GM18519 (cell line): ENCODE results near the gene AIMP1.

Source experiments
- ATAC-seq: cut with Tn5 transposase; IDR thresholded peaks from one replicate; pipeline ENCODE4 v1.9.1; 2021; ENCODE audit warnings: mild to moderate bottlenecking, moderate library complexity; ENCODE audit not compliant: unreplicated experiment, low FRiP score

The AIMP1 gene

DNA sequence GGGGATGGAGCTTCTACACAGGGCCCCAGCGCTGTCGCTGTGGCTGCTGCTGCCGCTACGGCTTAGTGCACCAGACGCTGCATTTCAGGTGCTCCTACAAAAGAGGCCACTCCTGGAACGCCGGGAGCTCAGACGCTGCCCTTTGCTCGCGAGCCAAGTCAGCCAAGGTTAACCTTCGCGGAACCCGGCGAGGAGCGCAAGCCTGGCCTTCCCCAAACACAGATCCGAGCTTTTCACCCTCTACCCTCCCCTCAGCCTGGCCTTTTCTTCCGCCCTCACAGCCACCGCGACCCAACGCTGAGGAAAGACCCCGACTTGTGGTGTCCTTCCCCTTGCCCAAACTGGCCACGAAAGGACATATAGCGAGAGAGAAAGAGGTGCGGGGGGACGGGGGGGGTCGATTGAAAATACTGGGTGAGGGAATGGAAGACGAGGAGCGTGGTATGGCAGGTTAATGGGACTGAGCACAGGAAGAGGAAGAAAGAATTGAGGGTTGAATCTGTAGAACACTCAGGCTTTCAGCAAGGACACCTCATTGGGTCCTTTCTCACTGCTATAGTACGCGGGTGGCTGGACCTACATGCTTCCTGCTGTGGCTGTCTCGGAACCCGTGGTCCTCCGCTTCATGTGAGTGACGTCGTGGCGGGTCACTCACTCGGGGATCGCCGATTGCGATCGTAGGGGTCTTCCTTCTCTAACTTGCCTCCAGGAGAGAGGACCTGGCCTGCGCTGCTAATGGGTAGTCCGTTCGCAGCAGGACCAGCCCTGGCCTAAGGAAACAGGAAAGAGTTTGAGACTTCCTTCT lies at the start of gene AIMP1, which contains the start of gene TBCK:
TSS of gene AIMP1 (plus strand) at position 583 of the 805 bp plus-strand sequence. CDS start 8,460 bp downstream, outside the sequence.
TSS of gene TBCK (minus strand) at position 242 of the 805 bp plus-strand sequence. CDS start 7,249 bp downstream, outside the sequence.
- ATAC-seq: peak; percentile 79

DNA sequence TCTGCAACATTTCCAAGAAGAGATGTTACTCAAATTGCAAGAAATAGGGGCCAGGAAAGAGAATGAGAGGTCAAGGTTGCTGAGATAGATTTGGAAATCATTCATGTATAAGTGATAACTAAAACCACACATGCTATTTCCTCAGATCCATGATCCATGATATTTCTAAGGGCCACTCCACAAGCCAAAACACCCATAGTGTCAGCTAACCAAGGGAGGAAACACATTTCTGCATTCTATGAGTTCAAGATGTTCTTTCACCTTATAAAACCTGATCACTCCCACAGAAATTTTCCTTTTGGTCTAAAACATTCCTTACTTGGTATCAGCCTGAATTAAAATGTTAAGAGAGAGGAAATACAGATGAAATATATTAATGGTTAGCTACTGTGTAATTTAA lies 47.6 kb upstream of the AIMP1 start:
- no peak for ATAC-seq

DNA sequence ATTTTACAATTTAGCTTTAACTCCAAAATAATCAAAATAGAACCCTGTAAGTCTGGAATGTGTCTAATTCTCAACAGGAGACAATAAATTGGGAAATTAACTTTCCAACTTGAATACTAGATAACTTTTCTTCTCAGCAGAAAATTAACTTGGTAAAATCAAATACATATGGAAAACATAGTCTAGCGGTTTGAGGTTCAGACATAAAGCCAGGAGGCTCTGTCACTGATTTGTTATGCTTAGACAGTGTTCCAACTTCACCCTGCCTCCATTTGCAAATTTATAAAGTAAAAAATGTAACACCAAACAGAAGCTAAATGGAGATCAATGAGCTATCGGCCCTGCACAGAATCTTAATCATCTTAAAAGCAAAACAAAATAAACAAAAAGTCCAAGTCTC lies 46.6 kb upstream of the AIMP1 start:
- ATAC-seq: no peak

DNA sequence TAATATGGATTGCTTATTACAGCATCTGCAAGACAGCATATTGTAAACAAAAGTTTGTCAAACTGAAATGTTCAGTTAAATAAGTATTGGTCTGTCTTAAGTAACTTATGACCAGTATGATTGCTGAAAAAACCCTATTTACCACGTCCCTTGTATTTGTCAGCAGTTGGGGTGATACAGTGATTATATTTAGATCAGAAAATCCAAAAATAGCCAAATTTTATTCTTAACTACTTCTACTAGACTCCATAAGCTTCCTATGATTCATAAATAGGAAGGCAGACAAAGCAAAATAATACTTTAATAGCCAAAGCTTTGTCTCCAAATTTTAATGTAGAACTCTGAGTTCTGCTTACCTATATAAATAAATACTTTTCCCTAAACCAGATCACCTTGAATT lies 45.6 kb upstream of the AIMP1 start:
- ATAC-seq: no peak

DNA sequence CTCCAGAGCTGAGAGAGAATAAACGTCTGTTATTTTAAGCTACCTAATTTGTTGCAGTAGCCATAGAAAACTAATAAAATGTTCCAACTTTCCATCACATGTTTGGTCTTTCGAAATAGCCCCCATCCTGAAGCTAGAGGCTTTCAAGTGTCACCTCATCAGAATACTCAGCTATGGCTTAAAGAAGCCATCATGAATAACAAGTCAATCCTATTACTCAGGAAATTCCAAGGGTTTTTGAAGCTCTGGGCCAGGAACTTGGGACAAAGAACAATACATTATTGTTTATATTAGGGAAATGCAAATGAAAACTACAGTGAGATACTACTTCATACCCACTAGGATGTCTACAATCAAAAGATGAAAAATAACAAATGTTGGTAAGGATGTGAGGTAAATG lies 42.5 kb upstream of the AIMP1 start:
- no peak for ATAC-seq

DNA sequence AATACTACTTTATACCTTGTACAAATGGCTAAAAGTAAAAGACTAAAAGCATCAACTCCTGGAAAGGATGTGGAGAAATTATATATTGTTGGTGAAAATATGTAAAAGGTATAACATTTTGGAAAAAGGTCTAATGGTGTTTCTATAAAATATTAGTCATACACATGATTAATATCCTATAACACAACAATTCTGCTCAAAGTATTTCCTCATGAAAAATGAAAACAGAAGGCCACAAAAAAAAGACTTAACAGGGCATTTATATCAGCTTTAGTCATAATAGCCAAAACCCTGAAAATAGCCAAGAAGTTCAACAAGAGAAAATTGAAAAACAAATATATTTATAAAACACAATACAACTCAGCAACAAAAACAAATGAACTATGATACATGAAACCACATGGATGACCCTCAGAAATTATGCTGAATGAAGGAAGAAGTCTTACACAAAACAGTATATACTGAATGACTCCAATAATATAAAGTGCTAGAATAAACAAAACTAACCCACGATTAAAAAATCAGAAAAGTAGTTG lies 39.1 kb upstream of the AIMP1 start:
- ATAC-seq: no peak

DNA sequence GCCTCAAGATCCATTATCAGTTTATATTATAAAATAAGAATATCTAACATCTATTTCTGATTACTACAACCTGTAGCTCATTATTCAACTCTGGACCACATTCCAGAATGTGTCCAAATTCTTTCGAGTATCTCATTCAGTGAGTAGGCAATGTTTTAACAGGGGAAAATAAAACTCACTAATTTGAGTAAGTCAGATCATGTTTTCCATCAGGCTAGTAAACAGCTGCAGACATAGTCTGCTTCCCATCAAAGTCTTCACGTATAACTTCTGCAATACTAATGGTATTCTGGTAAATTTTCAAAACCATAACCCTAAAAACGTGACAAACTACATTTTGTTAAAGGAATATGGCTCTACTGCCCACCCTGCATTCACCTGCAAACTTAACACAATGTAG lies 32.1 kb upstream of the AIMP1 start:
- no peak for ATAC-seq

DNA sequence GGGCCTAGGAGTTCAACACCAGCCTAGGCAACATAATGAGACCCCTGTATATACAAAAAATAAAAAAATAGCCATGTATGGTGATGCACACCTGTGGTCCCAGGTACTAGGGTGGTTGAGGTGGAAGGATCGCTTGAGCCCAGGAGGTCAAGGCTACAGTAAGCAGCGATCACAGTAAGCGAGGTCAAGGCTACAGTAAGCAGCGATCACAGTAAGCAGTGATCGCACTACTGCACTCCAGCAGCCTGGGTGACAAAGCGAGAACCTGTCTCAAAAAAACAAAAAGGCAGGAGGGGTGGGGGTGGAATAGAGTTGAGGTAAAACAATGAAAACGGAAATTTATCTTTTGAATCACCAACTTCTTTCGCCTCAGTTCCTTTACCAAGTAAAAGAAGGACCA lies 29.7 kb upstream of the AIMP1 start:
- no peak for ATAC-seq

DNA sequence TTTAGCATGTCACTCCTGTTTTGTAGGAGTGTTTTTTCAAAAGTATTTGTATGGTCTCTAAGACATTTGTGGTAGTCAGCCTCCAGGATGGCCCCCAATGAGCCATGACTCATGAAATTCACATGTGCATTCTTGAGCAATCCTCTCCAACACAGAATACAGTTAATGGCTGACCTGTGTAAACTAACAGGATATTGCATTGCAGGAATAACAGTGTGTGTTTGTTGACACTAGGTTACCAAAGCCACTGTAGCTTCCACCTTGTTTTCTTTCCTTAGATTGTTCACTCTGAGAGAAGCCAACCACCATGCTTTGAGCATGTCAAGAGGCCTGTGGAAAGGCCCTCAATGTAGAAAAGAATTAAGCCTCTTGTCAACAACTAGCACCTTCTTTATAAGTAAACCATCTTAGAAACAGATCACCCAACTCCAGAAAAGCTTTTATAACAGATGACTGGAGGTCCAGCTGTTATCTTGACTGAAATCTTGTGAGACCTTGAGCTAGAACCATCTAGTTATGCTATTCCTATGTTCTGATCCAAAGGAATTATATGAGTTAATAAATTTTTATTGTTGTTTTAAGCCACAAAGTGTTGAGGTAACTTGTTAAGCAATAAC lies 28.9 kb upstream of the AIMP1 start:
- ATAC-seq: no peak

DNA sequence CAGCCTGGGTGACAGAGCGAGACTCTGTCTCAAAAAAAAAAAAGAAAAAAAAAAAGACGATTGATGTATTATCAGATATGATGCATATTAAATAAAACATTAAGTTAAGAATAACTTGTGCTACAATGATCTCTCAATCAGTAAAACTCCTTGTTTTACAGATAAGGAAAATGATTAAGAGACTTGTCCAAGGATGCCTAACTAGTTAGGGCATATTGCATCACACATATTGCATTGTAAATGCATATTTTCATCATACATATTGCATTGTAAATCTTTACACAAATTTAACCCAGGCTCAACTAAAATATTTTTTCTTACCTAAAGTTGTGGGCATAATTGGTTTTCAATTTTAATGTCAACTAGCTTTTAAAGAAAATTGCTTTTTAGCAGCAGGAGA lies 26.6 kb upstream of the AIMP1 start:
- ATAC-seq: no peak

DNA sequence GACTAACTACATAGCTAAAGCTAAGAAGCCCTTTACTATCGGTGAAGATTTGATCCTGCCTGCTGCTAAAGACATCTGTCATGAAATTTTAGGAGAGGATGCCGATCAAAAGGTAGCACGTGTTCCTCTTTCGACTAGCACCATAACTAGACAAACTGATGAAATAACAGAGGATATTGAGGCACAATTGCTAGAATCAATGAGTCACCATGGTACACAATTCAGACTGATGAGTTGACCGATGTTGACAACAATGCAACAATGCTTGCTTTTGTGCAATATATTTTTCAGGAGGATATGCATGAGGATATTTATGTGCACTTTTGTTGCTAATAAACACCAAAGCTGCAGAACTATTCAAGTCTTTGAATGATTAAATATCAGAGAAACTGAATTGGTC lies 24.7 kb upstream of the AIMP1 start:
- no peak for ATAC-seq

DNA sequence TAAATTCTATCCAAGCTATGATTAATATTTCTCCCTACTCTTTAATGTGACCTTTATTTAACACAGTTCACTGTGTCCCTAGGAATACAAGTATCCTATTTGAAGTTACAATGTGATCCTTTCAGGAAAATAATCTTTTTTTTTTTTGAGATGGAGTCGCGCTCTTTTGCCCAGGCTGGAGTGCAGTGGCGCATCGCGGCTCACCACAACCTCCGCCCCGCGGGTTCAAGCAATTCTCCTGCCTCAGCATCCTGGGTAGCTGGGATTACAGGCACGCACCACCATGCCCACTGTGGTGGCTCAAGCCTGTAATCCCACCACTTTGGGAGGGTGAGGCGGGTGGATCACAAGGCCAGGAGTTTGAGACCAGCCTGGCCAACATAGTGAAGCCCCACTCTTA lies 22.3 kb upstream of the AIMP1 start:
- no peak for ATAC-seq

DNA sequence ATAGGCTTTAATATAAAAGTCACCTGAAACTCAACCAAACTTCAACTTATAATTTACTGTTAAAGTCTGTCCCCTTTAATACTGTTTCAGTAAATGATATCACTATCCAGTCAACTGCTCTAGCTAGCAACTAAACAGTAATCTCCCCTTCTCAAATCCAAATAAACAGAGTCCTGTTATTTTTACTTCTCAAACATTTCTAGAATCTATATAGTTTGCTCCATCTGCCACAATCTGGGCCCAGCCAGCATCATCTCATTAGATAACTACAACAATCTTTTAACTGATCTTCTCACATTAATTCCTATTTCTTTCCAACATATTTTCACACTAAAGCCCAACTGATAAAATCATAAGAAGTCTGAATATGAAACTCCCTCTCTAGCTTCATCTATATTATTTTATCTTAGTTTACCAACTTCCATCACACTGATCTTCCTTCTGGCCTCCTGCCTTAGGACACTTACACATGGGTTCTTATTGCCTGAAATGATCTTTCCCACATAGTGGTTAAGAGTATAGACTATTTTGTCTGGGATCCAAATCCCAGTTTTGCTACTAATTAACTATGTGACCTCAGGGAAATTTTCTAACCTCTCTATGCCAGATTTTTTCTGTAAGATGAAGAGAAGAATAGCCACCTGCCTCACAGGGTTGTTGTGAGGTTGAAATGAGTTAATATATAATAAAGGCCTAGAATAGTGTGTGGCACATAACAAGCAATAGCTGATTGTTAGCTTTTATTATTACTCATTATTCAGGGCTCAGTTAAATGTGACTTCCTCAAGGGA lies 18.9 kb upstream of the AIMP1 start:
- no peak for ATAC-seq

DNA sequence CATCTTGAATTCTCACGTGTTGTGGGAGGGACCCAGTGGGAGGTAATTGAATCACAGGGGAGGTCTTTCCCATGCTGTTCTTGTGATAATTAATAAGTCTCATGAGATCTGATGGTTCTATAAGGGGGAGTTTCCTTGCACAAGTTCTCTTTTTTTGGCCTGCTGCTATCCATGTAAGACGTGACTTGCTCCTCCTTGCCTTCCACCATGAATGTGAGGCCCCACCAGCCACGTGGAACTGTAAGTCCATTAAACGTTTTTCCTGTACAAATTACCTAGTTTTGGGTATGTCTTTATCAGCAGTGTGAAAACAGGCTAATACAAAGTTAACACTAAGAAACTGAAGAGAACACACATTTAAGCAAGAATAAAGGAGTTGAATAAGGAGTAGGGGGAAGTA lies 16.4 kb upstream of the AIMP1 start:
- no peak for ATAC-seq

DNA sequence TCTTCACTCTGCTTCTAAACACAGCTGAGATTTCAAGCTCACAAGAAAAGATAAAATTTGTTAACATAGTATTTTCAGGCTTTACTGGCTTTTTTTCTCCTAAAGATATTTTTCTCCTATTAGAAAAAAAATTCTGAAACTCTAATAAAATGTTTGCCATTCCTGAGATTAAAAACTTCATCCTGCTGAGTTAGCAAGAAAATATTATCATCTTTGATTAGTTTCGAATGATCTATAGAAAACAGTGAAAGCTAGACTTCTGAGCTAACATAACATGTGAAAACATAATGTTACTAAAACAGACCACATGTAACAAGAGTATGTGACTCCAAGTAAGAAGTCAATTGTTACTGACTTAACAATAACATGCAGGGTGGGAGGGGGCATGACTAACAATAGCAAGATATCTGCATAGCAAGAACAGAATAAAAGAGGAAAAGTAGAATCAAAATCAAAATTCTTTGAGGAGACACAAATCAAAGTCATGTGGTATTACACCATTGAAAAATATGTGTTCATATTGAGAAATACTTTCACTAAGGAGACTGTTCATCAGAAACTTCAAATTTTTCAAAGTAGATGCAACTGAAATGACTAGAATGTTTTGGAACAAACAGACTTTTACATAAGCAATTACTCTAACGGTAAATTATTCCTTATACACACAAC lies 14.8 kb upstream of the AIMP1 start:
- no peak for ATAC-seq

DNA sequence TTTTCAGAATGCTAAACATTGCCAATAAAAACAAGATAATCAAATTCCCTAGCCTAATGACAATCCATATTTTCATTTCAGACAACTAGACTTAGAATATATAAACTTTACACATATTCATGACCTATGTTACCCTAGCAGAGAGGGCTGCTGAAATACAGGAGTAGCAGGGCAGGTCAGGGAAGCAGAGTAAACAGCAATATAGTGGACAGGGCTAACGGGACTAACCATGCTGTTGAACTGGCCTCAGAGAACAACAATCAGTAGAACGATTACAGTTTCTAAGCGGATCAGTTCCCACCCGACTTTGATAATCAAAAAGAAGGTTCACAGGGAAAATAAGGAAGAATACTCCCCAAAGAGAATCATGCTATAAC lies 14.3 kb upstream of the AIMP1 start:
- ATAC-seq: no peak

DNA sequence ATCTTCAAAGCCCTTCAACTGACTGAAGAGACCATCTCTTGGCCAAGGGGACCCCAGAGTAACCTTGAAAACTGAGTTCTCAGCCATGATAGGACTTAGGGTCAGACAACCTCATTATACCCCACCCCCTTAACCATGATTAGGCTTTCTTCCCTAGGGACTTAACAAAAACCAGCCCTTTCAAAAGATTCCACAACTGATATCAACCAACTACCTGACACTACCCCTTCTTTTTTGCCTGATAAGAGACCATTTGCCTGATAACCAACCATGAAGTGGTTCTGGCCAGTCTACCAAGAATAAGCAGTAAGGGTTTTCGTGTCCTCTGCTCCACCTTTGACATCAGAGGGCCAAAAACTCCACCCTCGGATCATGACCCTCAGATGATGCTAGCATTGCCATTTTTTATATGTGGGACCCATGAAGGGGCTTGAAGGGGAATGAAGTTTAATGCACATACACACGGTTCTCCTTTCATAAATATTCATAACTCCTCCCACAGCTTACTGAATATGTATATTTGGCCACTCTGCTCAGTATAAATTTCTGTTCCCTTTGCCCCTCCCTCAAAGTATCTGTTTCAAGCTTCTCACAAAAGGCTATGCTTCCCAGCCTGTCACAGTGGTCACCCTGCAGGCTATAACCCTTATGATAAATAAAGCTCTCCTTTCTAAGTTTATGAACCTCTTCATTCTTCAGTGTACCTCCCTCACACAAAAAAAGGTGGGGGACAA lies 12.6 kb upstream of the AIMP1 start:
- no peak for ATAC-seq

DNA sequence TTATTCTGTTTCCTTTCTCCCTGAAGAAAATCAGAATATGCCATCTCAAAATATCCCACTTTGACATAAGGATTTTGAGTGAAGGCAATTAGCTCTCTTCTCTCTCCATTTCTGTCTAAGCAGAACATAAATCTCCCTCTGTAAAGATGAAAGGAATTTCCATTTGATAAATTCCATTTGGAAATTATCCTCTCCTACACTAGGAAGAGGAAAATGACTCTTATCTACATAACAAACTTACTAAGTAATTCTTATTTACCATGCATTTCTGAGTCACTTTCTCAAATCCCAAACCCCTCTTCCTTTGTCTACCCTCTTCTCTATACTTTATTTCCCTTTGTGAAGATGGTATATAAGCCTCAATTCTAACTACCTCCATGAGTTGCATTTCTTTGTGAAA lies 11.7 kb upstream of the AIMP1 start:
- no peak for ATAC-seq

DNA sequence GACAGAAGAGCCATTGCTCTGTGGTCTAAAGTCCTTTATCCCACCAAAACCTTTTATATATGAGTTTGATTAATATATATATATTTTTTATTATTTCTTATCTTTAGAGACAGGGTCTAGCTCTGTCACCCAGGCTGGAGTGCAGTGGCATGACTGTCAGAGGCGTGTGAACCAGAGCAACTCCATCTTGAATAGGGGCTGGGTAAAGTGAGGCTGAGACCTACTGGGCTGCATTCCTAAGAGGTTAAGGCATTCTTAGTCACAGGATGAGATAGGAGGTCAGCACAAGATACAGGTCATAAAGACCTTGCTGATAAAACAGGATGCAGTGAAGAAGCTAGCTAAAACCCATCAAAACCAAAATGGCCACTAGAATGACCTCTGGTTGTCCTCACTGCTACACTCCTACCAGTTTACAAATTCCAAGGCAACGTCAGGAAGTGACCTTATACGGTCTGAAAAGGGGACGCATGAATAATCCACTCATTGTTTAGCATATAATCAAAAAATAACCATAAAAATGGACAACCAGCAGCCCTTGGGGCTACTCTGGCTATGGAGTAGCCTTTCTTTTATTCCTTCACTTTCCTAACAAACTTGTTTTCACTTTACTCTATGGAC lies 10.8 kb upstream of the AIMP1 start:
- no peak for ATAC-seq

DNA sequence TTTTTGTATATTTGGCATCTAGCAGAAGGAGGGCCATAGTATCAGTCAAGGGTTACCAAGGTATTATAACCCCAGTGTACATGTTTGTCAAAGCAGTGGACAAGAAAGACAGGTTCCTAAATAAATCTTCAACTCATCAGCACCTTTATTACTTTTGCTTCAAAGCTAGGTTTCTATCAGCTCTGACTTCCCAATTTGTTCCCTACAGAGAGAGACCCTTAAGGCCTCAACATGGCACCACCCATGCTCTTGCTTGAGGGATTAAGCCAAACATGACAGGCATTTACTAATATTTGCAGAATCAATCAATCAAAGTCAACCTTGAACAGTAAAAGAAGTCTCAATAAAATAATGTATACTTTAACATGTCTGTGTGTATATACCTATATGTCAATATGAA lies 9.8 kb upstream of the AIMP1 start:
- ATAC-seq: no peak
